Neural crest cell (in vitro differentiated cells): ENCODE data around the gene ARID5B. TPM values are rescaled to one million over a fixed set of nuclear protein-coding genes. Genes with fewer than 3 reads are reported as not detected.

Source experiments
- DNase-seq: peaks from one replicate; pipeline ENCODE4 v3.0.0; 2021; ENCODE audit warnings: low read depth, mixed read lengths, low spot score
- H3K27ac Mint-ChIP-seq: one replicate; pipeline ENCODE4 v1.8.0; 2021; ENCODE audit warnings: mild to moderate bottlenecking, mixed read lengths; ENCODE audit not compliant: unreplicated experiment
- H3K27me3 Mint-ChIP-seq: 2 replicates; pipeline ENCODE4 v1.8.0; 2021; ENCODE audit warnings: low read depth, mild to moderate bottlenecking, mixed read lengths
- H3K36me3 Mint-ChIP-seq: 2 replicates; pipeline ENCODE4 v1.8.0; 2021; ENCODE audit warnings: low read depth, mild to moderate bottlenecking, mixed read lengths
- H3K4me1 Mint-ChIP-seq: 2 replicates; pipeline ENCODE4 v1.8.0; 2021; ENCODE audit warnings: mixed read lengths
- H3K4me3 Mint-ChIP-seq: one replicate; pipeline ENCODE4 v1.8.0; 2021; ENCODE audit warnings: mild to moderate bottlenecking, mixed read lengths
- H3K9me3 Mint-ChIP-seq: 2 replicates; pipeline ENCODE4 v1.8.0; 2021; ENCODE audit warnings: mixed read lengths
- total RNA-seq: library from RNA; stranded (reverse); gene quantifications from 2 replicates; pipeline ENCODE4 v1.2.1, GENCODE V29; 2021
- TF ChIP-seq, protein P1 (sequence below): fragments of 200-600 bp; sonication (generic); conservative IDR thresholded peaks from 2 replicates; pipeline ENCODE4 v1.5.0; 2021; ENCODE audit warnings: antibody characterized with exemption, mild to moderate bottlenecking

The ARID5B gene
- total RNA-seq, 1 donor from 2014 or later: 10.4 TPM

DNA sequence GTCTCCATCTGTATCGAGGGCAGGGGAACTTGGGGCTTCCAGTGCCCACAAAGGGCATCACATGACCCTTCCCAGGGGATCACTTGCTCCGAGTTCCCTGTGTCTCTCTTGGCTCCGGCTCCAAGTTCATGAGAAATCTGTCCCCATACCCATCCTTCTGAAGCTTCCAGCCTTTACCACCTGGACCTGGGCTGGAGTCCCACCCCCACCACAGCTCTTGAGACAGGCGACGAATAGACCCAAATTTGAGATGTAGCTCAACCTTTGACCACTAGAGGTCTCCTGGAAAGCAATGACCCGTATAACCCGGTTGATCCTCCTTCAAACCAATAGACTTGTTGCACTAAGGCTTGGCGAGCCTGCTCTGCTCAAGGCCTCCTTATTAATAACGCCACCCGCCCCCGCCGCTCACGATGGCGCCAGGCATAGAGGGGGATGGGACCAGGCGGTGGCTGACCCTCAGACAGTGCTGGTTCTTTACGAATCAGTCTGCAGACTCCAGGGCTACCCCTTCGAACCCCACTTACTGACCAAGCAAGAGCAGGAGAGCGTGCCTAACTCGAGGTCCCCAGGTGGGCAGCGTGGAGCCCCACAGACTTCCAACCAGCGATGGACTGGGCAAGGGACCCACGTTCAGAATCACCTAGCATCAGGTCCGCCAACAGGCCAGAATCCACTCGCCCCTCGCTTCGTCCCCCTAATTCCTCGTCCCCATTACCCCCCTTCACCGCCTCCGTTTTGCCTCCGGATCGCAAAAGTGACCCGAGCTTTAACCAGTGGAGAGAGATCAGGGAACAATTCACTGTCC lies 4.4 kb upstream of the ARID5B start:
- Mint-ChIP-seq H3K27ac (no peak overlapping the region), H3K4me1 (peaks cover 32% of the 10 kb centered on the region), H3K36me3 (no peaks in the 10 kb centered on the region), H3K27me3 (peaks cover 31% of the 10 kb centered on the region), H3K9me3 (no peaks in the 10 kb centered on the region), H3K4me3 (peak overlapping the region; percentile 93)
- TF ChIP-seq, protein P1, sequence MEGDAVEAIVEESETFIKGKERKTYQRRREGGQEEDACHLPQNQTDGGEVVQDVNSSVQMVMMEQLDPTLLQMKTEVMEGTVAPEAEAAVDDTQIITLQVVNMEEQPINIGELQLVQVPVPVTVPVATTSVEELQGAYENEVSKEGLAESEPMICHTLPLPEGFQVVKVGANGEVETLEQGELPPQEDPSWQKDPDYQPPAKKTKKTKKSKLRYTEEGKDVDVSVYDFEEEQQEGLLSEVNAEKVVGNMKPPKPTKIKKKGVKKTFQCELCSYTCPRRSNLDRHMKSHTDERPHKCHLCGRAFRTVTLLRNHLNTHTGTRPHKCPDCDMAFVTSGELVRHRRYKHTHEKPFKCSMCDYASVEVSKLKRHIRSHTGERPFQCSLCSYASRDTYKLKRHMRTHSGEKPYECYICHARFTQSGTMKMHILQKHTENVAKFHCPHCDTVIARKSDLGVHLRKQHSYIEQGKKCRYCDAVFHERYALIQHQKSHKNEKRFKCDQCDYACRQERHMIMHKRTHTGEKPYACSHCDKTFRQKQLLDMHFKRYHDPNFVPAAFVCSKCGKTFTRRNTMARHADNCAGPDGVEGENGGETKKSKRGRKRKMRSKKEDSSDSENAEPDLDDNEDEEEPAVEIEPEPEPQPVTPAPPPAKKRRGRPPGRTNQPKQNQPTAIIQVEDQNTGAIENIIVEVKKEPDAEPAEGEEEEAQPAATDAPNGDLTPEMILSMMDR: peak; percentile 74
- peak; percentile 59 for DNase-seq

DNA sequence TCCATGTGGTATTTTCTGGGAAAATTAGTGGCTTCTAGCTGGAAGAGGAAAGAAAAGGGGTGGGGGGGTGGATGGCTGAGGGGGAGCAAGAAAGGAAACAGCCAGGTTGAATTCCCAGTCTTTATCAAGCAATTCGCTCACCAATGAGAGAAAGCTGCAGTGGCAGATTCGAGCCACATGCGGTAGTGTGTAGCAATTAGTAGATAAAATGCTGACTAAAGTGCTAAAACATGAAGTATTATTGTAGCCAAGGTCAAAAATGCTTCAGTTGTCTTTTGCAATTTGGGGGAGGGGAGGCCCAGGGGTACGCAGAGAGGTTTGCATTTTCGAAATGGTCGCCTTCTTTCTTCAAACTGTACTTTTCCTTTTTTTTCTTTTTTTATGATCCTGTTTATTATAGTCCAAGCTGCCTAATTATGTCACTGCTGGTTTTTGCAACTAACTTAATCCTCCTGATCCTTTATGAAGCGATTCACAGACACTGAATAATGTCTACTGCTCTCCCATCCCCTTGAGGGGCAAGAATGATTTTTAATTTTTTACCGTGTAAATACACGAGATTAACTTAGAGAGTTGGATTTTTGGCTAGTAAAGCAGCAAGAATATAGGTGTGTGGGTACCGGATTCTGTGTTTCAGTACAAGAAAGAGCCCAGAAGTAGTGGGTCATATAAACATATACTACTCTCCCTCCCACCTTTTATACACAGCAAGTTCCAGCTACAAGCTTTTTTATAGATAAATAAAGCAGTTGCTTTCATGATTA lies 3.6 kb upstream of the ARID5B start:
- TF ChIP-seq, protein P1: peak; percentile 52
- Mint-ChIP-seq H3K27me3 (peaks cover 31% of the 10 kb centered on the region), H3K4me1 (peaks cover 39% of the 10 kb centered on the region), H3K27ac (no peak overlapping the region), H3K4me3 (peak overlapping the region; percentile 93), H3K9me3 (no peaks in the 10 kb centered on the region), H3K36me3 (no peaks in the 10 kb centered on the region)
- no peak for DNase-seq

DNA sequence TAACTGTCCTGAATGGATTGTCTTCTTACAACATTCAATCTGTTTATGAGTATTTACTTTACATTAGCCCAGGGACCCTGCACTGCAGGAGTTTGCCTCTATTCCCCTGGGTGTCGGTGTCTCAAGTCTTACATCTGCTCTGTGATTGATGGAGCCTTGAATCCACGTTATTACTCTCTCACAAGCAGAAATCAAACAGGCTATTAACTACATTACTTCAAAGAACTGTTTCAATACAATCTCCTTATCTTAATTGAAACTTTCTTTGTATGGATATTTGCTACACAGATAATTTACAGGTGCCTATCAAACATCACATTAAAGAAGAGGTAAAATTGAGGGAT lies 3.1 kb upstream of the ARID5B start:
- Mint-ChIP-seq H3K9me3 (no peaks in the 10 kb centered on the region), H3K27ac (no peak overlapping the region), H3K4me1 (peaks cover 39% of the 10 kb centered on the region), H3K36me3 (no peaks in the 10 kb centered on the region), H3K4me3 (peak overlapping the region; percentile 93), H3K27me3 (peaks cover 31% of the 10 kb centered on the region)
- TF ChIP-seq, protein P1: no peak
- DNase-seq: no peak

DNA sequence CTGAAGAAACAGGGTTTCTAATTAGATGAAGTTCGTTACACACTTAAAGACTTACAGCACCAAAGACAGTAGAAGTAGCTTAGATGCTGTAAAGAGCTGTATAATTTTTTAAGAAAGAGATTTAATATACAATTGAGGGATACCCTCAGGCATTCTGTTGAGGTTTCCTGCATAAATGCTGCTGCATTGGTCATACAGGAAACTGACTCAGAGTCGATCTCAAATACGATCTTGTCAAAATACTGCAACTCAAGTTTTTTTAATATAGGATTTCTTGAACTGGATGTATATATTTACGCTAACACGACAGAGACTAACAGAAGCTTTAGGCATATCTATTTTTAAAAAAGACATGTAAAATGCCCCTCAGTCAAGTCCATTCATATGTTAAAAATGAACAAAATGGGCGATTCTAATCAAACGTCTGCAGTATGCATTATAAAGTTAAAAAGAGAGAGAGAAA lies 2.4 kb upstream of the ARID5B start:
- H3K4me1 Mint-ChIP-seq: peaks cover 40% of the 10 kb centered on the region
- no peak overlapping the region for H3K27ac Mint-ChIP-seq
- no peaks in the 10 kb centered on the region for H3K36me3 Mint-ChIP-seq
- TF ChIP-seq, protein P1: no peak
- no peak for DNase-seq
- H3K27me3 Mint-ChIP-seq: peaks cover 31% of the 10 kb centered on the region
- H3K9me3 Mint-ChIP-seq: no peaks in the 10 kb centered on the region
- H3K4me3 Mint-ChIP-seq: peak overlapping the region; percentile 98

DNA sequence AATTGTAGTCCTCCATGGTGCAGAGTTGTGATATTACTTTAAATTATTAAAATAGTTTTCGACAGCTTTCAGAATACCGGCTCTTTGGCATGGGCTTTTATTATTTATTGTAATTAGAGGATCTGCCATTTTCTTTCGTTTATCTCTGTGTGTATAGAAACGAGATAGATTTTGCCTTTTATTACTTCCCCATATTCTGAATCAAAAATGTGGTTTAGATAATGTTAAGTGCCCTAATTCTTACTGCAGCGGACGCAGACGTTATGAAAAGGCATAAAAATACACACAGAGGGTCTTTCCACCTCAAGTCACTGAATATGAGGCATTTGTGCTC lies 1.9 kb upstream of the ARID5B start:
- peak overlapping the region; percentile 98 for H3K4me3 Mint-ChIP-seq
- peaks cover 31% of the 10 kb centered on the region for H3K27me3 Mint-ChIP-seq
- TF ChIP-seq, protein P1: no peak
- no peak for DNase-seq
- peaks cover 46% of the 10 kb centered on the region for H3K4me1 Mint-ChIP-seq
- no peak overlapping the region for H3K27ac Mint-ChIP-seq
- no peaks in the 10 kb centered on the region for H3K36me3 Mint-ChIP-seq
- no peaks in the 10 kb centered on the region for H3K9me3 Mint-ChIP-seq
